Neural crest cell (in vitro differentiated cells): ENCODE measurements around the gene ABCC12. TPM values are rescaled to one million over a fixed set of nuclear protein-coding genes. Genes with fewer than 3 reads are reported as not detected.

Experiments used
- DNase-seq: peaks from one replicate; pipeline ENCODE4 v3.0.0; 2021; ENCODE audit warnings: low read depth, mixed read lengths, low spot score
- H3K27ac Mint-ChIP-seq: one replicate; pipeline ENCODE4 v1.8.0; 2021; ENCODE audit warnings: mild to moderate bottlenecking, mixed read lengths; ENCODE audit not compliant: unreplicated experiment
- H3K27me3 Mint-ChIP-seq: 2 replicates; pipeline ENCODE4 v1.8.0; 2021; ENCODE audit warnings: low read depth, mild to moderate bottlenecking, mixed read lengths
- H3K36me3 Mint-ChIP-seq: 2 replicates; pipeline ENCODE4 v1.8.0; 2021; ENCODE audit warnings: low read depth, mild to moderate bottlenecking, mixed read lengths
- H3K4me1 Mint-ChIP-seq: 2 replicates; pipeline ENCODE4 v1.8.0; 2021; ENCODE audit warnings: mixed read lengths
- H3K4me3 Mint-ChIP-seq: one replicate; pipeline ENCODE4 v1.8.0; 2021; ENCODE audit warnings: mild to moderate bottlenecking, mixed read lengths
- H3K9me3 Mint-ChIP-seq: 2 replicates; pipeline ENCODE4 v1.8.0; 2021; ENCODE audit warnings: mixed read lengths
- total RNA-seq: library from RNA; stranded (reverse); gene quantifications from 2 replicates; pipeline ENCODE4 v1.2.1, GENCODE V29; 2021
- TF ChIP-seq, protein P1 (sequence below): fragments of 200-600 bp; sonication (generic); conservative IDR thresholded peaks from 2 replicates; pipeline ENCODE4 v1.5.0; 2021; ENCODE audit warnings: antibody characterized with exemption, mild to moderate bottlenecking

Gene ABCC12
- total RNA-seq, 1 donor from 2014 or later, result 0.07 TPM

DNA sequence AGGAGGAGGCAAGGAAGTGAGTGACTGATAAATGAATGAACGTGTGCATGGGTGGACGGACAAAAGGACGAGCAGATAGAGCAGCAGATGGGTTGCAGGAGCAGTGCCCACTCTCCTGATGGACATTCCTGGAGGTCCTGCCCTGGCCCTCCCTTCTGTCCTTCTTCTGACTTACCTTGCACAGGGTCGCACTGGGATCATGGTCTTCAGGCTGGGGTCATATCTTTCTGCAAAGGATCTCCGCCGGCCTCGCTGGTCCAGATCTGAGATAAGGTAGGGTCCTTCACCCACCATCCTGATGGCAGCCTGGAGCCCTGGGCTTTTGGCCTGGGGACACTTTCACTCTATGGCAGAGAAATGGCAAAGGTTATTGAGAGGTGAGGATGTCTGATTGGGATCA, 9.7 kb downstream of the ABCC12 start:
- H3K27ac Mint-ChIP-seq, result no peak overlapping the region
- H3K4me3 Mint-ChIP-seq, result no peak overlapping the region
- H3K27me3 Mint-ChIP-seq, result no peaks in the 10 kb centered on the region
- TF ChIP-seq, protein P1, sequence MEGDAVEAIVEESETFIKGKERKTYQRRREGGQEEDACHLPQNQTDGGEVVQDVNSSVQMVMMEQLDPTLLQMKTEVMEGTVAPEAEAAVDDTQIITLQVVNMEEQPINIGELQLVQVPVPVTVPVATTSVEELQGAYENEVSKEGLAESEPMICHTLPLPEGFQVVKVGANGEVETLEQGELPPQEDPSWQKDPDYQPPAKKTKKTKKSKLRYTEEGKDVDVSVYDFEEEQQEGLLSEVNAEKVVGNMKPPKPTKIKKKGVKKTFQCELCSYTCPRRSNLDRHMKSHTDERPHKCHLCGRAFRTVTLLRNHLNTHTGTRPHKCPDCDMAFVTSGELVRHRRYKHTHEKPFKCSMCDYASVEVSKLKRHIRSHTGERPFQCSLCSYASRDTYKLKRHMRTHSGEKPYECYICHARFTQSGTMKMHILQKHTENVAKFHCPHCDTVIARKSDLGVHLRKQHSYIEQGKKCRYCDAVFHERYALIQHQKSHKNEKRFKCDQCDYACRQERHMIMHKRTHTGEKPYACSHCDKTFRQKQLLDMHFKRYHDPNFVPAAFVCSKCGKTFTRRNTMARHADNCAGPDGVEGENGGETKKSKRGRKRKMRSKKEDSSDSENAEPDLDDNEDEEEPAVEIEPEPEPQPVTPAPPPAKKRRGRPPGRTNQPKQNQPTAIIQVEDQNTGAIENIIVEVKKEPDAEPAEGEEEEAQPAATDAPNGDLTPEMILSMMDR, result no peak
- no peaks in the 10 kb centered on the region for H3K36me3 Mint-ChIP-seq
- H3K4me1 Mint-ChIP-seq, result peaks cover 13% of the 10 kb centered on the region
- no peak for DNase-seq
- peaks cover 6% of the 10 kb centered on the region for H3K9me3 Mint-ChIP-seq

DNA sequence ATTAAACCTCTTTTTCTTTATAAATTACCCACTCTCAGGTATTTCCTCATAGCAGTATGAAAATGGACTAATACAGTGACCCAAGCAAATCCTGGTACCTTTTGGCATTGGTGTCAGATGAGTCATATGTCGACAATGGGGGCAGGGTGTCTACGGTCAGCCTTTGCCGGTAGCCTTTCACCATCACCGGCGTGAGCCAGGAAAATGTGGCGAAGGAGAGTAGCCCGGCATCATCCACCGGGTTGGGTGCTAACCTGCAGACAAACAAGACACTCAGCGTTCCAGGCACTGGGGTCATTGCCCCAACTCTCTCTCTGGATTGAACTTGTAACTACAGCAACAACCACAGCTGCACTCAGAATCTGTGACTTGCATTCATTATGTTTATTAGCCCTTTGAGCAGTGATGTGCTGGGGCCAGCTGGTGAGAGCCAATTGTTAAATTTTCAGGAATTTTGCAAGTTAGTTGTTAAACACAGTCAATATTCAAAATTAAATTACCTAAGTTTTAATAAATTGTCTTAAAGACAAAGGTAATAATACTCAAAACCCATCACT, 11.9 kb downstream of the ABCC12 start:
- Mint-ChIP-seq H3K4me1 (peaks cover 18% of the 10 kb centered on the region), H3K4me3 (no peak overlapping the region), H3K9me3 (peaks cover 6% of the 10 kb centered on the region), H3K36me3 (no peaks in the 10 kb centered on the region), H3K27me3 (no peaks in the 10 kb centered on the region), H3K27ac (peak overlapping the region; percentile 77)
- DNase-seq, result no peak
- TF ChIP-seq, protein P1, result no peak

DNA sequence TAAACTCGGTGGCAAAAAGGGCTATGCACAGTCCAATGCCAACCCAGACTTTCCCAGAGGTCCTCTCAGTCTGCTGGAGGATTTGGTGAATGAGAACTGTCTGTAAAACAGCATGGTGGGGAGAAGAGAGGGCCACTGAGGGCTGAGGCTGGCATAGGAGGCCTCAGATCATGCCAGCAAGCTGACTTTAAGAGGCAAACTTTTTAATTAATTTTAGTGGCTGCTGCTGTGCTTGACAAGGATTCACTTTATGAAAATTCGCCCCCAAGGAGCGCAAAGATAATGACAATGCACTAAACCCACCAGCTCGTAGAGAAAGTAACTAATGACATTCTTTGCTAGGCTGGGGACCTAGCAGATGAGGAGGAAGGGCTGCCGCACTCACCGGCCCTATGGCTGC, 15.0 kb downstream of the ABCC12 start:
- Mint-ChIP-seq H3K27me3 (no peaks in the 10 kb centered on the region), H3K9me3 (peaks cover 6% of the 10 kb centered on the region), H3K27ac (no peak overlapping the region), H3K4me1 (peaks cover 27% of the 10 kb centered on the region), H3K4me3 (no peak overlapping the region), H3K36me3 (no peaks in the 10 kb centered on the region)
- TF ChIP-seq, protein P1, result no peak
- no peak for DNase-seq

DNA sequence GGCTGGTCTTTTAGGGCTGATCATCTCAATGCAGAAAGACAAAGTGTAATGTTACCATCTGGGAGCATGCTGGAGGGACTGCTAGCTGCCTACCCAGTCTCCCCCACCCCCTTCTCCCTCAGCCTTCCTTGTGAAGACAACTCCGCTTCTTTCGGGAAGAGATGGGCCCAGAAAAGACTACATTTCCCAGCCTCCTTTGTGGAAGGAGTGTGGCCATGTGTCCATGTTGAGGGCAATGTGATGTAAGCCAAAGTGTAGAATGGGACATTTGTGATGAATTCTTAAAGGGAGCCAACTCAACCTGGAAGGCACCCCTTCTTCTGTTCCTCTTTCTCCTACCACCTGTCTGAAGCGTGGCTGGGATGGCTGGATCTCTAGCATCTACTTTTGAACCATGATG, 16.3 kb downstream of the ABCC12 start:
- no peak overlapping the region for H3K27ac Mint-ChIP-seq

DNA sequence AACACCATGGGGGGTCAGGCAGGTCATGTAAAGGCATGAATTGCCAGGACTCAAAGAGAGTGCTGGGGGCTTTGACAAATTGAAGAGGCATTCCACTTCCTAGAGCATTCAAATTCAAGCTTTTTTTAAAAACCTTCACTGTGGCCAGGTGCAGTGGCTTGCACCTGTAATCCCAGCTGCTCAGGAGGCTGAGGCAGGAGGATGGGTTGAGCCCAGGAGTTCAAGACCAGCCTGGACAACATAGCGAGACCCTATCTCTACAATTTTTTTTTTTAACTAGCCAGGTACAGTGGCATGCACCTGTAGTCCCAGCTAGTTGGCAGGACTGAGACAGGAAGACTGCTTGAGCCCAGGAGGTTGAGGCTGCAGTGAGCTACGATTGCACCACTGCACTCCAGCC, 17.2 kb downstream of the ABCC12 start:
- Mint-ChIP-seq H3K27ac (no peak overlapping the region), H3K36me3 (no peaks in the 10 kb centered on the region), H3K4me1 (peaks cover 21% of the 10 kb centered on the region), H3K9me3 (peaks cover 4% of the 10 kb centered on the region), H3K4me3 (no peak overlapping the region), H3K27me3 (no peaks in the 10 kb centered on the region)
- TF ChIP-seq, protein P1, result no peak
- DNase-seq, result no peak

More for the DNA sequence above, 16.3 kb downstream of the ABCC12 start:
- H3K4me1 Mint-ChIP-seq, result peaks cover 25% of the 10 kb centered on the region
- TF ChIP-seq, protein P1, result no peak
- H3K4me3 Mint-ChIP-seq, result no peak overlapping the region
- H3K36me3 Mint-ChIP-seq, result no peaks in the 10 kb centered on the region
- no peaks in the 10 kb centered on the region for H3K27me3 Mint-ChIP-seq
- peaks cover 6% of the 10 kb centered on the region for H3K9me3 Mint-ChIP-seq
- DNase-seq, result no peak
